ENCODE results near the gene ADGRF3. TPM values are rescaled to one million over a fixed set of nuclear protein-coding genes. Genes with fewer than 3 reads are reported as not detected.
"Not testable (repeated sequence)": the region's sequence is repeated elsewhere in the genome, so short reads cannot be mapped to it uniquely, and the experiment has no call there.

ADGRF3 gene
- total RNA-seq, 4 donors from 2014 or later, result 4.1 TPM; not detected in 3

DNA sequence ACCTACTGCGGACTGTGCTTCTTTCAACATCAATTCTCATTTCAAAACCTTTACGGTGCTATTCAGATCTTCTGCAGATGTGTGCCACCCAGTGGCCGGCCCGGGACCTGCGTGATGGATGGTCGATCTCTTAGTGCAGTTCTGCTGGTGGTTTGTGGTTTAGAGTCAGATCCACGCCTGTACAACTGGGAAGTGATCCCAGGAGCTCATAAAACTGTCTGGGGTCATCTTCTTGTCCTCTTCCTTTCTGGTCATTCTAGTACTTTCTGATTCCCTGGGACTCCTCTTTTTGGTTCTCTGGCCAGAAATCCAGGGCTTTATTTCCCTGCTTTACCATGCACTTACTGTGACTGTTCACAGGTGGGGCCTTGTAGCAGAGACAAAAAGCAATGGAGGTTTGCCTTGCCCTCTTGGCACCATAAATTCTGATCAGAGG lies 16.5 kb downstream of the ADGRF3 start:
- TF ChIP-seq, protein P1, sequence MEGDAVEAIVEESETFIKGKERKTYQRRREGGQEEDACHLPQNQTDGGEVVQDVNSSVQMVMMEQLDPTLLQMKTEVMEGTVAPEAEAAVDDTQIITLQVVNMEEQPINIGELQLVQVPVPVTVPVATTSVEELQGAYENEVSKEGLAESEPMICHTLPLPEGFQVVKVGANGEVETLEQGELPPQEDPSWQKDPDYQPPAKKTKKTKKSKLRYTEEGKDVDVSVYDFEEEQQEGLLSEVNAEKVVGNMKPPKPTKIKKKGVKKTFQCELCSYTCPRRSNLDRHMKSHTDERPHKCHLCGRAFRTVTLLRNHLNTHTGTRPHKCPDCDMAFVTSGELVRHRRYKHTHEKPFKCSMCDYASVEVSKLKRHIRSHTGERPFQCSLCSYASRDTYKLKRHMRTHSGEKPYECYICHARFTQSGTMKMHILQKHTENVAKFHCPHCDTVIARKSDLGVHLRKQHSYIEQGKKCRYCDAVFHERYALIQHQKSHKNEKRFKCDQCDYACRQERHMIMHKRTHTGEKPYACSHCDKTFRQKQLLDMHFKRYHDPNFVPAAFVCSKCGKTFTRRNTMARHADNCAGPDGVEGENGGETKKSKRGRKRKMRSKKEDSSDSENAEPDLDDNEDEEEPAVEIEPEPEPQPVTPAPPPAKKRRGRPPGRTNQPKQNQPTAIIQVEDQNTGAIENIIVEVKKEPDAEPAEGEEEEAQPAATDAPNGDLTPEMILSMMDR (IDR thresholded peaks at IDR 0.05), result peak; percentile 63 to 92 (median 86)
- TF ChIP-seq POLR2A (IDR thresholded peaks at IDR 0.05), result no peak
- peak; percentile 87 to 96 (median 91) for DNase-seq

DNA sequence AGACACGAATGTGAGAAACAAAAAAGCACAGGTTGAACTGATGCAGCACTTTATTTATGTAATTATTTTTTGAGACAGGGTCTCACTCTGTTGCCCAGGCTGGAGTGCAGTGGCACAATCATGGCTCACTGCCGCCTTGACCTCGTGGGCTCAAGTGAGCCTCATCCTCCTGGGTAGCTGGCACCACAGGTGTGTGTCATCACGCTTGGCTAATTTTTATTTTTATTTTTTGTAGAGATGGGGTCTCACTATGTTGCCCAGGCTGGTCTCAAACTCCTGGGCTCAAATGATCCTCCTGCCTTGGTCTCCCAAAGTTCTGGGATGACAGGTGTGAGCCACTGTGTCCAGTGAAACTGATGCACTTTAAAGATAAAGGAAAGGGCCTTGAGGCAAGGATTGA lies 17.5 kb downstream of the ADGRF3 start:
- H3K27me3 ChIP-seq, H3K27ac ChIP-seq, H3K4me1 ChIP-seq, H3K9me3 ChIP-seq, H3K4me3 ChIP-seq, DNase-seq, H3K36me3 ChIP-seq: not testable (repeated sequence)

More for the DNA sequence above, 16.5 kb downstream of the ADGRF3 start:
- H3K36me3 ChIP-seq, result no peaks in the 10 kb centered on the region
- H3K9me3 ChIP-seq, result no peaks in the 10 kb centered on the region
- no peak overlapping the region for H3K4me3 ChIP-seq
- H3K4me1 ChIP-seq, result no peaks in the 10 kb centered on the region
- H3K27ac ChIP-seq, result no peak overlapping the region
- no peaks in the 10 kb centered on the region for H3K27me3 ChIP-seq

DNA sequence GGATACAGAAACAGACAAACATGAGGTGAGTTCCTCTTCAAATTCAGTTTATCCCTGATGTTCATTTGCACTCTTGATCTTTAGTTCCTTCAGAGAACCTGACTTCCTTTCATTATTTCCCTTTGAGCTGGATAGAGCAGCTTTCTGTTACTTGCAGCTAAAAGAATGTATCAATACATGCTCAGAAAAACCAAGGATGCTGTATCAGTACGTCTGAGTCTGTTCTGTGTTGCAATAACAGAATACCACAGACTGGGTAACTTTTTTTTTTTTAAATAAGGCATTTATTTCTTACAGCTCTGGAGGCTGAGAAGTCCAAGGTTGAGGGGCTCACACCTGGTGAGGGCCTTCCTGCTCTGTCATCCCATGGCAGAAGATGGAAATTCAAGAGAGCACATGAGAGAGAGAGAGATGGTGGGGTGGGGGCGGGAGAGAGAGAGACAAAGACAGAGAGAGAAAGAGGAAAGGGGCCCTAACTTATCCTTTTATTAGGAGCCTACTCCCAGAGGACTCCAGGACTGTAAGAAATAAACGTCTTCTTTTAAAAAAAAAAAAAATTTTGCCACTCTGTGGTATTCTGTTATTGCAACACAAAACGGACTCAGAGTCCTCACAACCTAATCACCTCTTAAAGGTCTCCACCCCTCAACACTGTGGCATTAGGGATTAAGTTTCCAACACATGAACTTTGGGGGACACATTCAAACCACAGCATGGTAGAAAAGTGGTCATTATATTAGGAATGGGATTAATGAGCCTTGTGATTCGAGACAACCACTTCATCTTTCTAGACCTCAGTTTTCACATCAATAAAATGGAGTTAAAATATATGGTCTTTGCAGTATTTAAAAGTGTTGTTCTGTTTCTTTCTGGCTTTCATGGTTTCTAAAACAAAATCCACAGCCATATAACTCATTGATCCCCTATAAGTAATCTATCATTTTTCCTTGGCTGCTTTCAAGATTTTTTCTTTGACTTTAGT lies 19.0 kb downstream of the ADGRF3 start:
- Histone ChIP-seq H3K4me1 (no peaks in the 10 kb centered on the region), H3K27me3 (no peaks in the 10 kb centered on the region)
- TF ChIP-seq, protein P1 (IDR thresholded peaks at IDR 0.05), result no peak
- TF ChIP-seq POLR2A (IDR thresholded peaks at IDR 0.05), result no peak

DNA sequence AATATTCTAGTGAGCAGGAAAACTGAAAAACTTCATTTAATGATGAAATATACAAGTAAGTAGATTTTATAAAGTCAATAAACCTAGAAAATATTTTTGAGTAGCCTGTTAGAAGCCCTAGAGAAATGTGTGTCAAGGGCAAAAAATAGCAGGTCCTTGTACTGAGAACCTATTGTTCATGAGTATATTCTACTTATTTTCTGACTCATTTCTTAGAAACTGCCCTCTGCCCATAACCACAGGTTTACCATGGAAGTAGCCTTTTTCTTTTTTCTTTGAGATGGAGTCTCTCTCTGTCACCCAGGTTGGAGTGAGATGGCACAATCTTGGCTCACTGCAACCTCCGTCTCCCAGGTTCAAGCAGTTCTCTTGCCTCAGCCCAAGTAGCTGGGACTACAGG lies 20.1 kb downstream of the ADGRF3 start:
- Histone ChIP-seq H3K27ac (no peak overlapping the region), H3K36me3 (no peaks in the 10 kb centered on the region), H3K4me3 (no peak overlapping the region), H3K4me1 (no peaks in the 10 kb centered on the region), H3K27me3 (no peaks in the 10 kb centered on the region), H3K9me3 (no peaks in the 10 kb centered on the region)
- TF ChIP-seq, protein P1 (IDR thresholded peaks at IDR 0.05), result no peak
- DNase-seq, result no peak

More for the DNA sequence above, 19.0 kb downstream of the ADGRF3 start:
- Histone ChIP-seq H3K27ac (no peak overlapping the region), H3K9me3 (no peaks in the 10 kb centered on the region), H3K36me3 (no peaks in the 10 kb centered on the region), H3K4me3 (no peak overlapping the region)
- no peak for DNase-seq

DNA sequence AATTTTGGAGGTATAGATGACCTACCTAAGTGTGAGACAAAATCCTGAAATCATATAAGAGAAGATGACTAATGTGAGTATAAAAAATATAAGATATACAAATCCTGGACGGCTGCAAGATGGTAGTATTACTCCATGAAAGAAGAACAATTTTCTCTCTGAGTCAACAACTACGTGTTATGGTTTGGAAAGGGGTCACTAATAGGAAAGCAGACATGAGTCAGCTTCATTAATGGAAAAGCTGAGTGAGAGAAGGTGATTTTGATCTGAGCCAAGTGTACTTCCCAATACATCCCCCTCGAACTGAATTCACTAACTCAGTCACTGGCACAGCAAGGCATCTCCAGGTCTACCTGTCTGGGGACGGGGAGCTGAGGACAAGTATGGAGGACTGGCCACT lies 20.7 kb downstream of the ADGRF3 start:
- no peak for DNase-seq
- TF ChIP-seq POLR2A (IDR thresholded peaks at IDR 0.05), result no peak
- TF ChIP-seq, protein P1 (IDR thresholded peaks at IDR 0.05), result no peak
- H3K36me3 ChIP-seq, result no peaks in the 10 kb centered on the region
- H3K4me3 ChIP-seq, result no peak overlapping the region
- no peak overlapping the region for H3K27ac ChIP-seq
- H3K27me3 ChIP-seq, result no peaks in the 10 kb centered on the region
- no peaks in the 10 kb centered on the region for H3K9me3 ChIP-seq
- no peaks in the 10 kb centered on the region for H3K4me1 ChIP-seq

DNA sequence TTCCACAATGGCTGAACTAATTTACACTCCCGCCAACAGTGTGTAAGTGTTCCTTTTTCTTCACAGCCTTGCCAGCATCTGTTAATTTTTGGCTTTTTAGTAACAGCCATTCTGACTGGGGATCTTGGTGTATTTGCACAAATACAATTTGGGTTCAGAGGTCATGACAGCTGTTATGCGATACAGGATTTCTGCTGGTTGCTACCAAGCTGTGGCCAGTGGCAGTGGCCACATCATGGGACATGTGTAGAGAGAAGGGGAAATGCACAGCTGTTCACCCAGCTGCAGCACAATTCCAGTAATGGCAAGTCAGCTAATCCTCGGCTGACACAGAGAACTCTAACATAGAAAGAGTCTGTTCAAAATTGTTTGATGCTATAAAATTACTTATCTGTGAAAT lies 21.7 kb downstream of the ADGRF3 start:
- TF ChIP-seq POLR2A (IDR thresholded peaks at IDR 0.05), result no peak
- TF ChIP-seq, protein P1 (IDR thresholded peaks at IDR 0.05), result no peak
- H3K27ac ChIP-seq, result no peak overlapping the region
- no peaks in the 10 kb centered on the region for H3K36me3 ChIP-seq
- H3K9me3 ChIP-seq, result no peaks in the 10 kb centered on the region
- H3K27me3 ChIP-seq, result no peaks in the 10 kb centered on the region
- no peak overlapping the region for H3K4me3 ChIP-seq
- H3K4me1 ChIP-seq, result no peaks in the 10 kb centered on the region
- DNase-seq, result no peak

DNA sequence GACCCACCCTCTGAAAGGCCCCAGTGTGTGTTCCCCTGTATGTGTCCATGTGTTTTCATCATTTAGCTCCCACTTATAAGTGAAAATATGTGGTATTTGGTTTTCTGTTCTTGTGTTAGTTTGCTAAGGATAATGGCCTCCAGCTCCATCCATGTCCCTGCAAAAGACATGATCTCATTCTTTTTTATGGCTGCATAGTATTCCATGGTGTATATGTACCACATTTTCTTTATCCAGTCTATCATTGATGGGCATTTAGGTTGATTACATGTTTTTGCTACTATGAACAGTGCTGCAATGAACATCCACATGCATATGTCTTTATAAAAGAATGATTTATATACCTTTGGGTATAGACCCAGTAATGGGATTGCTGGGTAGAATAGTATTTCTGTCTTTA lies 22.1 kb downstream of the ADGRF3 start:
- H3K4me3 ChIP-seq, H3K36me3 ChIP-seq, DNase-seq, H3K27me3 ChIP-seq, H3K4me1 ChIP-seq, H3K9me3 ChIP-seq, H3K27ac ChIP-seq: not testable (repeated sequence)

Measured in Peyer's patch (tissue), 4 donors.